Panc1 (cell line): ENCODE data around the gene WWOX. TPM values are rescaled to one million over a fixed set of nuclear protein-coding genes. Genes with fewer than 3 reads are reported as not detected.
"Not testable (repeated sequence)": the region's sequence is repeated elsewhere in the genome, so short reads cannot be mapped to it uniquely, and the experiment has no call there.

Experiments used
- ATAC-seq: fragments of 200-7000 bp; cut with Tn5 transposase; 2 replicates; pipeline ENCODE4 v1.9.1; 2020; ENCODE audit warnings: mild to moderate bottlenecking, moderate library complexity
- BruUV-seq: library from RNA; stranded (reverse); fragments of 400-500 nt; replicated peaks from 2 replicates; lab custom pipeline; 2021; lab: Mats Ljungman, UMichigan
- CTCF ChIA-PET: fragments of 300-600 bp; sonication (Branson Sonifier 250); formaldehyde crosslinking; loops from one replicate; lab custom pipeline; 2022; ENCODE audit warnings: antibody characterized with exemption; lab: Charles Lee
- POLR2A ChIA-PET: fragments of 300-600 bp; sonication (Branson Sonifier 250); formaldehyde crosslinking; loops from one replicate; lab custom pipeline; 2022; ENCODE audit warnings: antibody characterized with exemption; lab: Charles Lee
- DNase-seq: peaks from one replicate; pipeline ENCODE4 v3.0.0-alpha.2; 2010; ENCODE audit warnings: low read depth, low spot score
- H3K27ac ChIP-seq: 2 replicates; pipeline ENCODE4 v1.5.1; 2011; ENCODE audit warnings: mild to moderate bottlenecking, low read length, inconsistent platforms
- H3K27me3 ChIP-seq: fragments of 200-500 bp; sonication (Bioruptor generic); 2 replicates; pipeline ENCODE4 v1.6.0; 2014; ENCODE audit warnings: low read length, inconsistent platforms; ENCODE audit not compliant: control insufficient read depth, insufficient read depth
- H3K36me3 ChIP-seq: fragments of 200-500 bp; sonication (Bioruptor generic); 2 replicates; pipeline ENCODE4 v1.5.1; 2014; ENCODE audit warnings: inconsistent platforms, mild to moderate bottlenecking, low read length, moderate library complexity; ENCODE audit not compliant: control insufficient read depth, insufficient read depth
- H3K4me1 ChIP-seq: 2 replicates; pipeline ENCODE4 v1.5.1; 2011; ENCODE audit warnings: inconsistent platforms, mild to moderate bottlenecking, low read length, moderate library complexity; ENCODE audit not compliant: control insufficient read depth, insufficient read depth
- H3K4me3 ChIP-seq, 2 experiments: 2 replicates each; pipeline ENCODE4 v1.5.1; 2011 to 2012; ENCODE audit warnings: low read depth in 2 of 2, low read length in 2 of 2, mild to moderate bottlenecking in 2 of 2, inconsistent platforms in 1 of 2, moderate library complexity in 1 of 2
- H3K9me3 ChIP-seq: fragments of 200-500 bp; sonication (Bioruptor generic); 2 replicates; pipeline ENCODE4 v1.5.1; 2014; ENCODE audit warnings: low read depth, mild to moderate bottlenecking, inconsistent platforms, low read length, moderate library complexity; ENCODE audit not compliant: control insufficient read depth, insufficient read depth
- CTCF ChIP-seq: fragments of 450-650 bp; IDR thresholded peaks from 2 replicates; pipeline ENCODE4 v1.5.1; 2017; ENCODE audit warnings: mild to moderate bottlenecking
- POLR2AphosphoS5 ChIP-seq: IDR thresholded peaks from 2 replicates; pipeline ENCODE4 v1.6.1; 2012; ENCODE audit warnings: mild to moderate bottlenecking, low read depth, low read length, moderate library complexity
- SIN3A ChIP-seq: IDR thresholded peaks from 2 replicates; pipeline ENCODE4 v1.6.1; 2012; ENCODE audit warnings: low read depth, mild to moderate bottlenecking, low read length, moderate library complexity, borderline replicate concordance; ENCODE audit not compliant: insufficient read depth
- TCF7L2 ChIP-seq: IDR thresholded peaks from 2 replicates; pipeline ENCODE4 v1.6.1; 2011; ENCODE audit warnings: mild to moderate bottlenecking, low read depth, low read length, inconsistent platforms
- in situ Hi-C: cut with HindIII; loops from 2 replicates; pipeline ENCODE4 v1.10.0; 2016; ENCODE audit warnings: low sequenced_read_pairs, low pct_unique_long_range_greater_than_20kb
- intact Hi-C: fragments of 100-400 bp; cut with micrococcal nuclease; formaldehyde crosslinking; loops from one replicate; pipeline ENCODE4 v1.10.0; 2022; ENCODE audit not compliant: unreplicated experiment
- total RNA-seq: library from RNA; stranded (reverse); gene quantifications from one replicate; pipeline ENCODE4 v1.2.1, GENCODE V29; 2021; ENCODE audit not compliant: unreplicated experiment
- TF ChIP-seq, protein P1 (sequence below), 2 experiments: IDR thresholded peaks; 2 replicates each; pipeline ENCODE4 v1.6.1; 2011 to 2012; ENCODE audit warnings: low read depth in 2 of 2, control low read depth in 1 of 2, low read length in 1 of 2, mild to moderate bottlenecking in 1 of 2, moderate library complexity in 1 of 2; ENCODE audit not compliant: insufficient read depth in 1 of 2

WWOX gene
- total RNA-seq, 1 experiment from 2014 or later: 12.5 TPM

GRCh38 chr16:78689536-78689935, 590.1 kb downstream of the WWOX start:
- ATAC-seq (no peak), DNase-seq (no peak)
- no peak for TF ChIP-seq SIN3A
- TF ChIP-seq, protein P1, sequence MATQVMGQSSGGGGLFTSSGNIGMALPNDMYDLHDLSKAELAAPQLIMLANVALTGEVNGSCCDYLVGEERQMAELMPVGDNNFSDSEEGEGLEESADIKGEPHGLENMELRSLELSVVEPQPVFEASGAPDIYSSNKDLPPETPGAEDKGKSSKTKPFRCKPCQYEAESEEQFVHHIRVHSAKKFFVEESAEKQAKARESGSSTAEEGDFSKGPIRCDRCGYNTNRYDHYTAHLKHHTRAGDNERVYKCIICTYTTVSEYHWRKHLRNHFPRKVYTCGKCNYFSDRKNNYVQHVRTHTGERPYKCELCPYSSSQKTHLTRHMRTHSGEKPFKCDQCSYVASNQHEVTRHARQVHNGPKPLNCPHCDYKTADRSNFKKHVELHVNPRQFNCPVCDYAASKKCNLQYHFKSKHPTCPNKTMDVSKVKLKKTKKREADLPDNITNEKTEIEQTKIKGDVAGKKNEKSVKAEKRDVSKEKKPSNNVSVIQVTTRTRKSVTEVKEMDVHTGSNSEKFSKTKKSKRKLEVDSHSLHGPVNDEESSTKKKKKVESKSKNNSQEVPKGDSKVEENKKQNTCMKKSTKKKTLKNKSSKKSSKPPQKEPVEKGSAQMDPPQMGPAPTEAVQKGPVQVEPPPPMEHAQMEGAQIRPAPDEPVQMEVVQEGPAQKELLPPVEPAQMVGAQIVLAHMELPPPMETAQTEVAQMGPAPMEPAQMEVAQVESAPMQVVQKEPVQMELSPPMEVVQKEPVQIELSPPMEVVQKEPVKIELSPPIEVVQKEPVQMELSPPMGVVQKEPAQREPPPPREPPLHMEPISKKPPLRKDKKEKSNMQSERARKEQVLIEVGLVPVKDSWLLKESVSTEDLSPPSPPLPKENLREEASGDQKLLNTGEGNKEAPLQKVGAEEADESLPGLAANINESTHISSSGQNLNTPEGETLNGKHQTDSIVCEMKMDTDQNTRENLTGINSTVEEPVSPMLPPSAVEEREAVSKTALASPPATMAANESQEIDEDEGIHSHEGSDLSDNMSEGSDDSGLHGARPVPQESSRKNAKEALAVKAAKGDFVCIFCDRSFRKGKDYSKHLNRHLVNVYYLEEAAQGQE (IDR thresholded peaks at IDR 0.05; ENCODE audit: insufficient read depth in 1 of 2, low read depth in 2 of 2, low read length in 1 of 2): no peak
- TF ChIP-seq CTCF: no peak
- TF ChIP-seq POLR2AphosphoS5: no peak
- TF ChIP-seq TCF7L2: no peak
- no peaks in the 10 kb centered on the region for H3K4me1 ChIP-seq
- H3K36me3 ChIP-seq: no peaks in the 10 kb centered on the region
- no peaks in the 10 kb centered on the region for H3K27me3 ChIP-seq
- H3K9me3 ChIP-seq: no peaks in the 10 kb centered on the region
- POLR2A ChIA-PET: no interaction called here
- H3K27ac ChIP-seq: no peak overlapping the region
- BruUV-seq: no TSS peak
- in situ Hi-C loops (no loop called here), intact Hi-C loops (no loop called here)
- CTCF ChIA-PET: no interaction called here
- no peak overlapping the region for H3K4me3 ChIP-seq

- Histone ChIP-seq H3K27ac (no peak overlapping the region), H3K4me3 (no peak overlapping the region), H3K4me1 (no peaks in the 10 kb centered on the region), H3K9me3 (no peaks in the 10 kb centered on the region), H3K36me3 (no peaks in the 10 kb centered on the region), H3K27me3 (no peaks in the 10 kb centered on the region)
- POLR2A ChIA-PET: no interaction called here
- ATAC-seq (no peak), DNase-seq (no peak)
- in situ Hi-C loops (no loop called here), intact Hi-C loops (no loop called here)
- no TSS peak for BruUV-seq
- CTCF ChIA-PET: no interaction called here
- TF ChIP-seq SIN3A (no peak), POLR2AphosphoS5 (no peak), TCF7L2 (no peak), CTCF (no peak)
- TF ChIP-seq, protein P1 (IDR thresholded peaks at IDR 0.05; ENCODE audit: insufficient read depth in 1 of 2, low read depth in 2 of 2, low read length in 1 of 2): no peak
Observed at GRCh38 chr16:78690510-78690909, 591.1 kb downstream of the WWOX start.

DNA sequence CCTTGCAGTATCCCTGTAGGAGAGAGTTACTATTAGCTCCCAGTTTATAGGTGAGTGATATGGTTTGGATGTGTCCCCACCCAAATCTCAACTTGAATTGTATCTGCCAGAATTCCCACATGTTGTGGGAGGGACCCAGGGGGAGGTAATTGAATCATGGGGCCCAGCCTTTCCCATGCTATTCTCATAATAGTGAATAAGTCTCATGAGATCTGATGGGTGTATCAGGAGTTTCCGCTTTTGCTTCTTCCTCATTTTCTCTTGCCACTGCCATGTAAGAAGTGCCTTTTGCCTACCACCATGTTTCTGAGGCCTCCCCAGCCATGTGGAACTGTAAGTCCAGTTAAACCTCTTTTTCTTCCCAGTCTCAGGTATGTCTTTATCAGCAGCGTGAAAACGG, 592.3 kb downstream of the WWOX start:
- H3K4me3 ChIP-seq, H3K9me3 ChIP-seq, intact Hi-C loops, CTCF ChIA-PET, H3K36me3 ChIP-seq, BruUV-seq, H3K27ac ChIP-seq, H3K4me1 ChIP-seq, DNase-seq, POLR2A ChIA-PET, in situ Hi-C loops, H3K27me3 ChIP-seq, ATAC-seq: not testable (repeated sequence)
